Stomach (tissue), 9 donors: ENCODE data around the gene NOP10. TPM values are rescaled to one million over a fixed set of nuclear protein-coding genes. Genes with fewer than 3 reads are reported as not detected.

Experiments used
- DNase-seq, 2 donors: peaks; one replicate each; pipeline versions ENCODE4 v3.0.0 to v3.0.0-alpha.2; 2013 to 2019
- H3K27ac ChIP-seq, 5 donors: fragments of 200-600 bp in 4 of 5; sonication (generic) in 4 of 5; one replicate each; pipeline ENCODE4 v1.5.1; 2013 to 2019; ENCODE audit warnings: mild to moderate bottlenecking in 1 of 5, moderate library complexity in 1 of 5
- H3K27me3 ChIP-seq, 3 donors: fragments of 200-600 bp; sonication (generic); one replicate each; pipeline ENCODE4 v1.5.1; 2017 to 2019; ENCODE audit warnings: mixed run types in 1 of 3
- H3K36me3 ChIP-seq, 4 donors: fragments of 200-600 bp; sonication (generic); 1 replicate in 3 of 4; 2 replicates in 1 of 4; pipeline ENCODE4 v1.5.1; 2016 to 2019
- H3K4me1 ChIP-seq, 4 donors: fragments of 200-600 bp; sonication (generic); one replicate each; pipeline ENCODE4 v1.5.1; 2016 to 2019
- H3K4me3 ChIP-seq, 4 donors: fragments of 200-600 bp; sonication (generic) in 3 of 4; one replicate each; pipeline ENCODE4 v1.5.1; 2016 to 2019; ENCODE audit warnings: mild to moderate bottlenecking in 1 of 4
- H3K9me3 ChIP-seq, 4 donors: fragments of 200-600 bp; sonication (generic); one replicate each; pipeline ENCODE4 v1.5.1; 2016 to 2019
- EP300 ChIP-seq: sonication (generic); formaldehyde crosslinking; IDR thresholded peaks from one replicate; pipeline ENCODE4 v1.6.1; 2017; ENCODE audit warnings: antibody characterized with exemption
- POLR2A ChIP-seq, 4 donors: fragments of 450-650 bp; IDR thresholded peaks; one replicate each; pipeline ENCODE4 v1.6.1; 2016; ENCODE audit warnings: antibody characterized with exemption in 4 of 4, control low read depth in 2 of 4, mild to moderate bottlenecking in 1 of 4, moderate library complexity in 1 of 4
- POLR2AphosphoS5 ChIP-seq, 3 donors: sonication (generic); formaldehyde crosslinking; IDR thresholded peaks; one replicate each; pipeline ENCODE4 v1.6.1; 2016; ENCODE audit warnings: antibody characterized with exemption in 3 of 3
- WGBS, 5 donors: extraction: QIAGEN DNeasy Blood & Tissue Kit in 3 of 5; methylation state at CpG; one replicate each; pipeline versions ENCODE4 v1.1.5 to v1.1.7; 2013 to 2018; 5-methylcytosine and 5-hydroxymethylcytosine counted together
- intact Hi-C: fragments of 100-400 bp; cut with DNase I; formaldehyde crosslinking; loops from one replicate; pipeline ENCODE4 v1.15.1; 2023; ENCODE audit warnings: low total_unique reads
- polyA plus RNA-seq, 3 donors: library from polyadenylated mRNA; stranded (reverse); fragments of 200-250 nt; gene quantifications; one replicate each; pipeline ENCODE4 v1.2.3, GENCODE V29; 2013
- total RNA-seq, 5 donors: library from RNA; depleted of rRNA; stranded (reverse); fragments of >200 nt; gene quantifications; one replicate each; pipeline versions ENCODE4 v1.1.0 to v1.2.3, GENCODE V29; 2014 to 2016
- TF ChIP-seq, protein P1 (sequence below), 7 experiments: fragments of 450-650 bp in 4 of 7; fragments of 200-600 bp in 3 of 7; sonication (generic) in 3 of 7; IDR thresholded peaks; one replicate each; pipeline ENCODE4 v1.5.1; 2016 to 2019; ENCODE audit warnings: antibody characterized with exemption in 7 of 7, control low read depth in 2 of 7, mild to moderate bottlenecking in 1 of 7
- donor health status: healthy with polysubstance abuse.
- donor health status: Bipolar disorder and iron deficiency.
- donor health status: healthy.

The NOP10 gene
- total and polyA plus RNA-seq, 8 donors = 2.9 to 388 (median 196) TPM

DNA sequence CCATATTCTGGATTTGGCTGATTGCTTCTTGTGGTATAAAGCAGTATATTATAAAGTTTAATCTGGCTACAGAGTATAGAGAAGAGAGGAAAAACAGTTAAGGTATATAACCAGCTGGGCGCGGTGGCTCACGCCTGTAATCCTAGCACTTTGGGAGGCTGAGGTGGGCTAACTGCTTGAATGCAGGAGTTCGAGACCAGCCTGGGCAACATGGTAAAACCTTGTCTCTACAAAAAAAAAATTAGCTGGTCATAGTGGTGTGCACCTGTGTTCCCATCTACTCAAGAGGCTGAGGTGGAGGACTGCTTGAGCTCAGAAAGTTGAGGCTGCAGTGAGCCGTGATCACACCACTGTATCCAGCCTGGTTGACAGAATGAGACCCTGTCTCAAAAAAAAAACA is 12.7 kb downstream of the NOP10 start:
- DNase-seq = no peak
- TF ChIP-seq, protein P1, sequence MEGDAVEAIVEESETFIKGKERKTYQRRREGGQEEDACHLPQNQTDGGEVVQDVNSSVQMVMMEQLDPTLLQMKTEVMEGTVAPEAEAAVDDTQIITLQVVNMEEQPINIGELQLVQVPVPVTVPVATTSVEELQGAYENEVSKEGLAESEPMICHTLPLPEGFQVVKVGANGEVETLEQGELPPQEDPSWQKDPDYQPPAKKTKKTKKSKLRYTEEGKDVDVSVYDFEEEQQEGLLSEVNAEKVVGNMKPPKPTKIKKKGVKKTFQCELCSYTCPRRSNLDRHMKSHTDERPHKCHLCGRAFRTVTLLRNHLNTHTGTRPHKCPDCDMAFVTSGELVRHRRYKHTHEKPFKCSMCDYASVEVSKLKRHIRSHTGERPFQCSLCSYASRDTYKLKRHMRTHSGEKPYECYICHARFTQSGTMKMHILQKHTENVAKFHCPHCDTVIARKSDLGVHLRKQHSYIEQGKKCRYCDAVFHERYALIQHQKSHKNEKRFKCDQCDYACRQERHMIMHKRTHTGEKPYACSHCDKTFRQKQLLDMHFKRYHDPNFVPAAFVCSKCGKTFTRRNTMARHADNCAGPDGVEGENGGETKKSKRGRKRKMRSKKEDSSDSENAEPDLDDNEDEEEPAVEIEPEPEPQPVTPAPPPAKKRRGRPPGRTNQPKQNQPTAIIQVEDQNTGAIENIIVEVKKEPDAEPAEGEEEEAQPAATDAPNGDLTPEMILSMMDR (IDR thresholded peaks at IDR 0.05) = no peak
- no peak for TF ChIP-seq POLR2A (IDR thresholded peaks at IDR 0.05)
- TF ChIP-seq POLR2AphosphoS5 (IDR thresholded peaks at IDR 0.05) = no peak
- TF ChIP-seq EP300 = no peak
- no peak overlapping the region for H3K4me3 ChIP-seq
- H3K36me3 ChIP-seq = peaks cover 0 to 6% (median 0%) of the 10 kb centered on the region in 4 donors
- peaks cover 0 to 28% (median 5%) of the 10 kb centered on the region in 4 donors for H3K4me1 ChIP-seq
- H3K27ac ChIP-seq = no peak overlapping the region
- intact Hi-C loops = no loop called here
- no peaks in the 10 kb centered on the region for H3K9me3 ChIP-seq
- 92 to 99% (median 94%) methylated on average over 5 of the region's 5 CpGs for WGBS, 5 donors
- H3K27me3 ChIP-seq = no peaks in the 10 kb centered on the region

DNA sequence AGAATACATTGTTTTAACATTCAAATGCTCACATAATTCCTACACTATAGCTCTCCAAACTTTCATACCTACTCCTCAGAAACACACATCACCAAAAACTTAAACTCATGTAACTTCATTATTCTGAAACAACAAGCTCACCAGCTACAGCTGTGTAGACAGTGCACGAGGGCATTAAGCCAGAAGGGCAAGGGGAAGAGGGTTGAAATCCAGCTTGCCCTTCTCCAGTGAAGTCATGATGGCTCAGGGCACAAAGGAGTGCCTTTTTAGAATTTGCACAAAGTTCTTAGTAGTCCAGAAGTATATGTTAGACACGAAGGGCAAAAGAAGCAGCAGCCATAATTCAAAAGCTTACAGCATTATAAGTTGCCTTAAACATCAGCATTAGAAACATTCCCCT is 13.9 kb downstream of the NOP10 start:
- no peak for DNase-seq
- Histone ChIP-seq H3K36me3 (peaks cover 0 to 6% (median 0%) of the 10 kb centered on the region in 4 donors), H3K4me1 (peaks cover 0 to 16% (median 0%) of the 10 kb centered on the region in 4 donors), H3K9me3 (no peaks in the 10 kb centered on the region), H3K27ac (peak overlapping the region in 1 of 5 donors; percentile 61), H3K27me3 (no peaks in the 10 kb centered on the region), H3K4me3 (no peak overlapping the region)
- TF ChIP-seq POLR2A (IDR thresholded peaks at IDR 0.05) (no peak), POLR2AphosphoS5 (IDR thresholded peaks at IDR 0.05) (no peak), EP300 (no peak)
- TF ChIP-seq, protein P1 (IDR thresholded peaks at IDR 0.05) = no peak
- intact Hi-C loops = no loop called here
- 63 to 79% (median 75%) methylated on average over 2 of the region's 2 CpGs for WGBS, 5 donors

DNA sequence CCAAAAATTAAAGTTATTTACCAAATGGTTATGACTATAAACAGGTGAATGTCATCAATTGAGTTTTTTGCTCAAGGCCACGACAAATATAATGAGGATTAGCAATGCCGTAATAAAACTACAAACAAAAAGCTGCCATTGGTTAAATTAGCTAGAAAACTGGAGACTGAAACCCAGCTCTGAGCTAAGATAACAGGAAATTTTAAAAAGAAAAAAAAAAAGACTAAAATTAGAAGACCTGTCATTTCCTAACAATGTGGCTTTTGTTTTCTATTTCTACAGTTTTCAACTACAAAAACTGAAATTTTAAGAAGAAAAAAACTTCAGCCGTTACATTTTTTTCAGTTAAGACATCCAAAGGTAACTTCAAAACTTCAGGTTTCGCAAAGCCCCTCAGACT is 15.0 kb downstream of the NOP10 start:
- H3K27me3 ChIP-seq = no peaks in the 10 kb centered on the region
- H3K9me3 ChIP-seq = no peaks in the 10 kb centered on the region
- intact Hi-C loops = no loop called here
- peaks cover 0 to 6% (median 0%) of the 10 kb centered on the region in 4 donors for H3K36me3 ChIP-seq
- DNase-seq = no peak
- peak overlapping the region in 1 of 5 donors; percentile 61 for H3K27ac ChIP-seq
- H3K4me3 ChIP-seq = no peak overlapping the region
- peaks cover 0 to 6% (median 0%) of the 10 kb centered on the region in 4 donors for H3K4me1 ChIP-seq
- 72 to 84% (median 80%) methylated on average over 4 of the region's 4 CpGs for WGBS, 5 donors
- TF ChIP-seq POLR2A (IDR thresholded peaks at IDR 0.05) = no peak
- no peak for TF ChIP-seq POLR2AphosphoS5 (IDR thresholded peaks at IDR 0.05)
- TF ChIP-seq, protein P1 (IDR thresholded peaks at IDR 0.05) = no peak
- no peak for TF ChIP-seq EP300

DNA sequence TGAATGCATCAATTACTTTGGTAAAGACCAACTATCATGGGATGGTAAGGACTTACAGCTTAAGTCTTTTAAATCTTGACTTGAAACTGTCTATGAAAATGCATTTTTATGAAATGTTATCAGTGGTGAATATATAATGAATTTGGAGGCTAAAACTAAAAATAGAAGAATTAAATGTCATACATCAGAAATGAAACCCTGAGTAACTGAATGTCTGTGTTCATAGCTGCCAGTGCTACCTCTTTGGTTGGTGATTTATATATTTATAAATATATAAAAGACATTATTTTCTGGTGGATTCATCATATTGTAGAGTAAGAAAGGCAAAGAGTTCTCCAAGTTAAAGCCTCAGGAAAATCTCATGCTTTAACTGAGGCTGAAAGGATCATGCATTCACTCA is 17.6 kb downstream of the NOP10 start:
- no peak overlapping the region for H3K4me3 ChIP-seq
- H3K4me1 ChIP-seq = no peaks in the 10 kb centered on the region
- H3K27me3 ChIP-seq = no peaks in the 10 kb centered on the region
- no peaks in the 10 kb centered on the region for H3K9me3 ChIP-seq
- H3K27ac ChIP-seq = no peak overlapping the region
- no peaks in the 10 kb centered on the region for H3K36me3 ChIP-seq
- intact Hi-C loops = no loop called here
- DNase-seq = no peak
- no peak for TF ChIP-seq POLR2A (IDR thresholded peaks at IDR 0.05)

DNA sequence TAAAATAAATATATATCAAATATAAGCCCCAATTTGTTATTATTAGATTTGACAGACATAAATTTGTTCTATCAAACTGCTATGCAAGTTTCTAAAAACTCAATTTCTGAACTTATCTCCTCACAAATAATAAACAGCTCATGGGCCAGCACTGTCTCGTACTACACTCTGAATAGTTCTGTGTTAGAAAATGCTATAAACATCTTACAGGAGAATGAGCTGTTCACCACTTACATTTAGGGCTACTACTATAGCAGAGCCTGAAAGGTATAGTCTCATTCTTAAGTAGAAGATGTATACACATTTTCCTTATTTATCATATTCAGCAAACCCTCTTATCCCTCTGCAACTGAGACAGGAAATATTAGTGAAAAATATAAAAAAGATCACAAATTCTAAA is 18.0 kb downstream of the NOP10 start:
- intact Hi-C loops = no loop called here
- 79 to 97% (median 95%) methylated on average over 1 of the region's 1 CpG for WGBS, 5 donors
- Histone ChIP-seq H3K27me3 (no peaks in the 10 kb centered on the region), H3K4me3 (no peak overlapping the region), H3K9me3 (no peaks in the 10 kb centered on the region), H3K36me3 (no peaks in the 10 kb centered on the region), H3K27ac (no peak overlapping the region), H3K4me1 (no peaks in the 10 kb centered on the region)
- no peak for DNase-seq
- TF ChIP-seq EP300 = no peak
- TF ChIP-seq POLR2A (IDR thresholded peaks at IDR 0.05) = no peak
- TF ChIP-seq, protein P1 (IDR thresholded peaks at IDR 0.05) = no peak
- no peak for TF ChIP-seq POLR2AphosphoS5 (IDR thresholded peaks at IDR 0.05)
